RWPE2 (cell line): Measurements from ENCODE around the gene KLHL21.

Experiments
- ATAC-seq: fragments of 200-7000 bp; cut with Tn5 transposase; 3 replicates; pipeline ENCODE4 v1.9.1; 2021; ENCODE audit warnings: low read depth
- DNase-seq: peaks from one replicate; pipeline ENCODE4 v3.0.0-alpha.2; 2020; ENCODE audit warnings: low spot score
- H3K27ac ChIP-seq: fragments of 450-650 bp; 2 replicates; pipeline ENCODE4 v1.5.1; 2017; ENCODE audit warnings: mild to moderate bottlenecking; ENCODE audit not compliant: poor library complexity, severe bottlenecking
- H3K27me3 ChIP-seq: fragments of 250-450 bp; sonication (Bioruptor Pico); 2 replicates; pipeline ENCODE4 v1.5.1; 2021; ENCODE audit warnings: mild to moderate bottlenecking, moderate library complexity; ENCODE audit not compliant: insufficient read depth, poor library complexity, severe bottlenecking
- H3K36me3 ChIP-seq: fragments of 250-450 bp; sonication (Bioruptor Pico); 2 replicates; pipeline ENCODE4 v1.5.1; 2020; ENCODE audit warnings: low read depth, mild to moderate bottlenecking, moderate library complexity
- H3K4me1 ChIP-seq: fragments of 250-450 bp; sonication (Bioruptor Pico); 2 replicates; pipeline ENCODE4 v1.5.1; 2021; ENCODE audit warnings: mild to moderate bottlenecking, moderate library complexity; ENCODE audit not compliant: insufficient read depth, poor library complexity, severe bottlenecking
- H3K4me3 ChIP-seq: fragments of 250-450 bp; sonication (Bioruptor Pico); 2 replicates; pipeline ENCODE4 v1.5.1; 2021; ENCODE audit warnings: mild to moderate bottlenecking, moderate library complexity; ENCODE audit not compliant: severe bottlenecking
- H3K9me3 ChIP-seq: fragments of 250-450 bp; sonication (Bioruptor Pico); 2 replicates; pipeline ENCODE4 v1.5.1; 2021; ENCODE audit warnings: mild to moderate bottlenecking, moderate library complexity; ENCODE audit not compliant: severe bottlenecking
- TF ChIP-seq, protein P1 (sequence below): fragments of 450-650 bp; IDR thresholded peaks from one replicate; pipeline ENCODE4 v1.5.1; 2017; ENCODE audit warnings: mild to moderate bottlenecking, moderate library complexity; ENCODE audit not compliant: poor library complexity, severe bottlenecking

The KLHL21 gene

GRCh38 chr1:6585841-6586240 is 16.8 kb downstream of the KLHL21 start:
- Histone ChIP-seq H3K27me3 (no peaks in the 10 kb centered on the region), H3K4me3 (no peak overlapping the region), H3K9me3 (no peaks in the 10 kb centered on the region), H3K4me1 (peaks cover 29% of the 10 kb centered on the region), H3K27ac (no peak overlapping the region), H3K36me3 (peaks cover 50% of the 10 kb centered on the region)
- ATAC-seq, result no peak
- no peak for DNase-seq
- TF ChIP-seq, protein P1, sequence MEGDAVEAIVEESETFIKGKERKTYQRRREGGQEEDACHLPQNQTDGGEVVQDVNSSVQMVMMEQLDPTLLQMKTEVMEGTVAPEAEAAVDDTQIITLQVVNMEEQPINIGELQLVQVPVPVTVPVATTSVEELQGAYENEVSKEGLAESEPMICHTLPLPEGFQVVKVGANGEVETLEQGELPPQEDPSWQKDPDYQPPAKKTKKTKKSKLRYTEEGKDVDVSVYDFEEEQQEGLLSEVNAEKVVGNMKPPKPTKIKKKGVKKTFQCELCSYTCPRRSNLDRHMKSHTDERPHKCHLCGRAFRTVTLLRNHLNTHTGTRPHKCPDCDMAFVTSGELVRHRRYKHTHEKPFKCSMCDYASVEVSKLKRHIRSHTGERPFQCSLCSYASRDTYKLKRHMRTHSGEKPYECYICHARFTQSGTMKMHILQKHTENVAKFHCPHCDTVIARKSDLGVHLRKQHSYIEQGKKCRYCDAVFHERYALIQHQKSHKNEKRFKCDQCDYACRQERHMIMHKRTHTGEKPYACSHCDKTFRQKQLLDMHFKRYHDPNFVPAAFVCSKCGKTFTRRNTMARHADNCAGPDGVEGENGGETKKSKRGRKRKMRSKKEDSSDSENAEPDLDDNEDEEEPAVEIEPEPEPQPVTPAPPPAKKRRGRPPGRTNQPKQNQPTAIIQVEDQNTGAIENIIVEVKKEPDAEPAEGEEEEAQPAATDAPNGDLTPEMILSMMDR, result no peak

- Histone ChIP-seq H3K9me3 (no peaks in the 10 kb centered on the region), H3K27ac (no peak overlapping the region), H3K4me3 (no peak overlapping the region), H3K36me3 (peaks cover 44% of the 10 kb centered on the region), H3K27me3 (no peaks in the 10 kb centered on the region), H3K4me1 (peaks cover 29% of the 10 kb centered on the region)
- TF ChIP-seq, protein P1, result no peak
- no peak for ATAC-seq
- no peak for DNase-seq
Measured at GRCh38 chr1:6585081-6585722, 17.5 kb downstream of the KLHL21 start.

GRCh38 chr1:6584126-6585080 is 18.3 kb downstream of the KLHL21 start:
- H3K4me3 ChIP-seq, result no peak overlapping the region
- peaks cover 36% of the 10 kb centered on the region for H3K36me3 ChIP-seq
- DNase-seq (no peak), ATAC-seq (no peak)
- no peaks in the 10 kb centered on the region for H3K9me3 ChIP-seq
- H3K27me3 ChIP-seq, result no peaks in the 10 kb centered on the region
- TF ChIP-seq, protein P1, result no peak
- no peak overlapping the region for H3K27ac ChIP-seq
- H3K4me1 ChIP-seq, result peaks cover 29% of the 10 kb centered on the region

DNA sequence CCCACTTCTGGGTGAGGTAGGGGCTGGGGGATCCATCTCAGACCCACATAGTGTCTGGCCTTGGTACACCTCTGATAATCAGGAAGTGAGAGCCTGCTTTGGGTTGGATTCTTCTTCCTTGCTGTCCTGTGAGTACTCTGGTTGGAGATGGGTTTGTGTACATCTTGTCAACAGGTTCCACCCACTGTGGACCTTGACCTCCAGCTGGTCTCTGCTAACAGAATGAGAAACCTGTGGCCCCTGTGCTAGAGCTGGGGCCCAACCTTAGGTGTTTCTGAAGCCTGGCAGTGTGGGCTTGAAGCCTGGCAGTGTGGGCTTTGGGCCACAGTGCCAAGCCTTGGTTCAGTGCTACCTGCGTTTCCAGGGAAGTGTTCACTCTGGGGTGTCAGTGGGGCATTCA is 20.3 kb downstream of the KLHL21 start:
- H3K4me3 ChIP-seq, result no peak overlapping the region
- no peak for DNase-seq

More for the DNA sequence above, 20.3 kb downstream of the KLHL21 start:
- H3K27ac ChIP-seq, result peak overlapping the region; percentile 21
- H3K36me3 ChIP-seq, result peaks cover 19% of the 10 kb centered on the region
- no peaks in the 10 kb centered on the region for H3K9me3 ChIP-seq
- H3K4me1 ChIP-seq, result peaks cover 18% of the 10 kb centered on the region
- no peak for ATAC-seq
- no peaks in the 10 kb centered on the region for H3K27me3 ChIP-seq
- TF ChIP-seq, protein P1, result no peak
